GM12878 (cell line): ENCODE measurements around the gene DIO1.

ENCODE experiments used
- CBFB ChIP-seq: IDR thresholded peaks from 2 replicates; pipeline ENCODE4 v1.6.1; 2016; ENCODE audit warnings: antibody characterized with exemption, low read depth
- FOS ChIP-seq: IDR thresholded peaks from 3 replicates; pipeline ENCODE4 v1.6.1; 2011; ENCODE audit warnings: borderline replicate concordance; ENCODE audit not compliant: insufficient read length; ENCODE audit errors: extremely low read depth
- GATAD2B ChIP-seq: fragments of 450-650 bp; conservative IDR thresholded peaks from 2 replicates; pipeline ENCODE4 v1.6.1; 2017; ENCODE audit warnings: low read depth, mild to moderate bottlenecking, moderate library complexity
- NFIC ChIP-seq: IDR thresholded peaks from 2 replicates; pipeline ENCODE4 v1.6.1; 2012; ENCODE audit warnings: low read depth, mild to moderate bottlenecking, inconsistent platforms, low read length, moderate library complexity
- POLR2A ChIP-seq: IDR thresholded peaks from 2 replicates; pipeline ENCODE4 v1.6.1; 2011; ENCODE audit warnings: low read depth, mild to moderate bottlenecking, low read length
- SIX5 ChIP-seq: IDR thresholded peaks from 2 replicates; pipeline ENCODE4 v1.6.1; 2011; ENCODE audit warnings: mild to moderate bottlenecking, low read depth, low read length, moderate library complexity; ENCODE audit not compliant: severe bottlenecking
- SREBF1 ChIP-seq: IDR thresholded peaks from 2 replicates; pipeline ENCODE4 v1.6.1; 2012; ENCODE audit warnings: mild to moderate bottlenecking, low read length
- SREBF2 ChIP-seq: IDR thresholded peaks from 2 replicates; pipeline ENCODE4 v1.6.1; 2012; ENCODE audit warnings: mild to moderate bottlenecking, low read length
- SRF ChIP-seq, 2 experiments: IDR thresholded peaks; 2 replicates each; pipeline ENCODE4 v1.6.1; 2011; ENCODE audit warnings: low read depth in 2 of 2, low read length in 2 of 2, mild to moderate bottlenecking in 1 of 2, moderate library complexity in 1 of 2
- TF ChIP-seq, protein P1 (sequence below): IDR thresholded peaks from 2 replicates; pipeline ENCODE4 v1.6.1; 2012; ENCODE audit warnings: improper control_type of control experiment, low read depth, low read length; ENCODE audit not compliant: insufficient replicate concordance
- TF ChIP-seq, protein P2 (sequence below): IDR thresholded peaks from 2 replicates; pipeline ENCODE4 v1.6.1; 2012; ENCODE audit warnings: low read depth, low read length, improper control_type of control experiment
- TF ChIP-seq, protein P3 (sequence below): IDR thresholded peaks from 2 replicates; pipeline ENCODE4 v1.6.1; 2012; ENCODE audit warnings: low read depth, low read length, improper control_type of control experiment
- TF ChIP-seq, protein P4 (sequence below), 3 experiments: IDR thresholded peaks in 2 of 3; conservative IDR thresholded peaks in 1 of 3; 2 replicates each; pipeline ENCODE4 v1.5.1; 2011; ENCODE audit warnings: low read depth in 3 of 3, low read length in 3 of 3, mild to moderate bottlenecking in 3 of 3, control low read depth in 2 of 3, moderate library complexity in 2 of 3, inconsistent platforms in 1 of 3, mixed read lengths in 1 of 3; ENCODE audit not compliant: control insufficient read depth in 2 of 3, insufficient read depth in 1 of 3; ENCODE audit errors: extremely low read depth in 1 of 3

DNA sequence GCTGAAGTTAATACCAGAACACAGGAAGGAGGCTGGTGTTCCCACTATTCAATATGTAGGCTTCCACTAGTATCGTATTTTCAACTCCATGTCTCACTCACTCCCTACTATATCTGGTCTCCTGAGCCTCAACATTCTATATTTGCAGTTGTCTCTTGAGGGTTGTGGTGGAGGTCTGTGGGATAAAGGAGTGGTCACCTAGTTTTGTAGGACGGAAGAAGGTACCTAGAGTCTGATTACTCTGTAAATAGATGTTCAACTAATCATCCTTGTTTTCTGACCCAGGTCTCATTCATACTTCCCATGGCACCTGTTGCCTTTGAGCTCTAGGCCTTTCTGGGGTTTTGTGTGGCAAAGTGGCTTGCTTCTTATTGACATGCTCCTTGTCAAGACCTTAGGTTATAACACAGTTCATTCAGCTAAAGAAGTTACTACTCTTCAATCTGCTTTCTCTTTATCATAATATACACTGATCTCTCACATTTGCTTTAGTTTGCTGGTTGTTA lies 33.4 kb downstream of the DIO1 start:
- TF ChIP-seq, protein P1, sequence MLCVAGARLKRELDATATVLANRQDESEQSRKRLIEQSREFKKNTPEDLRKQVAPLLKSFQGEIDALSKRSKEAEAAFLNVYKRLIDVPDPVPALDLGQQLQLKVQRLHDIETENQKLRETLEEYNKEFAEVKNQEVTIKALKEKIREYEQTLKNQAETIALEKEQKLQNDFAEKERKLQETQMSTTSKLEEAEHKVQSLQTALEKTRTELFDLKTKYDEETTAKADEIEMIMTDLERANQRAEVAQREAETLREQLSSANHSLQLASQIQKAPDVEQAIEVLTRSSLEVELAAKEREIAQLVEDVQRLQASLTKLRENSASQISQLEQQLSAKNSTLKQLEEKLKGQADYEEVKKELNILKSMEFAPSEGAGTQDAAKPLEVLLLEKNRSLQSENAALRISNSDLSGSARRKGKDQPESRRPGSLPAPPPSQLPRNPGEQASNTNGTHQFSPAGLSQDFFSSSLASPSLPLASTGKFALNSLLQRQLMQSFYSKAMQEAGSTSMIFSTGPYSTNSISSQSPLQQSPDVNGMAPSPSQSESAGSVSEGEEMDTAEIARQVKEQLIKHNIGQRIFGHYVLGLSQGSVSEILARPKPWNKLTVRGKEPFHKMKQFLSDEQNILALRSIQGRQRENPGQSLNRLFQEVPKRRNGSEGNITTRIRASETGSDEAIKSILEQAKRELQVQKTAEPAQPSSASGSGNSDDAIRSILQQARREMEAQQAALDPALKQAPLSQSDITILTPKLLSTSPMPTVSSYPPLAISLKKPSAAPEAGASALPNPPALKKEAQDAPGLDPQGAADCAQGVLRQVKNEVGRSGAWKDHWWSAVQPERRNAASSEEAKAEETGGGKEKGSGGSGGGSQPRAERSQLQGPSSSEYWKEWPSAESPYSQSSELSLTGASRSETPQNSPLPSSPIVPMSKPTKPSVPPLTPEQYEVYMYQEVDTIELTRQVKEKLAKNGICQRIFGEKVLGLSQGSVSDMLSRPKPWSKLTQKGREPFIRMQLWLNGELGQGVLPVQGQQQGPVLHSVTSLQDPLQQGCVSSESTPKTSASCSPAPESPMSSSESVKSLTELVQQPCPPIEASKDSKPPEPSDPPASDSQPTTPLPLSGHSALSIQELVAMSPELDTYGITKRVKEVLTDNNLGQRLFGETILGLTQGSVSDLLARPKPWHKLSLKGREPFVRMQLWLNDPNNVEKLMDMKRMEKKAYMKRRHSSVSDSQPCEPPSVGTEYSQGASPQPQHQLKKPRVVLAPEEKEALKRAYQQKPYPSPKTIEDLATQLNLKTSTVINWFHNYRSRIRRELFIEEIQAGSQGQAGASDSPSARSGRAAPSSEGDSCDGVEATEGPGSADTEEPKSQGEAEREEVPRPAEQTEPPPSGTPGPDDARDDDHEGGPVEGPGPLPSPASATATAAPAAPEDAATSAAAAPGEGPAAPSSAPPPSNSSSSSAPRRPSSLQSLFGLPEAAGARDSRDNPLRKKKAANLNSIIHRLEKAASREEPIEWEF, result no peak
- TF ChIP-seq, protein P2, sequence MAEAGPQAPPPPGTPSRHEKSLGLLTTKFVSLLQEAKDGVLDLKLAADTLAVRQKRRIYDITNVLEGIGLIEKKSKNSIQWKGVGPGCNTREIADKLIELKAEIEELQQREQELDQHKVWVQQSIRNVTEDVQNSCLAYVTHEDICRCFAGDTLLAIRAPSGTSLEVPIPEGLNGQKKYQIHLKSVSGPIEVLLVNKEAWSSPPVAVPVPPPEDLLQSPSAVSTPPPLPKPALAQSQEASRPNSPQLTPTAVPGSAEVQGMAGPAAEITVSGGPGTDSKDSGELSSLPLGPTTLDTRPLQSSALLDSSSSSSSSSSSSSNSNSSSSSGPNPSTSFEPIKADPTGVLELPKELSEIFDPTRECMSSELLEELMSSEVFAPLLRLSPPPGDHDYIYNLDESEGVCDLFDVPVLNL, result no peak
- TF ChIP-seq POLR2A (no peak), SIX5 (no peak), NFIC (no peak), SREBF2 (no peak), FOS (no peak), SREBF1 (no peak), SRF (IDR thresholded peaks at IDR 0.05; ENCODE audit: low read depth in 2 of 2, low read length in 2 of 2) (no peak), GATAD2B (no peak), CBFB (no peak)
- TF ChIP-seq, protein P3, sequence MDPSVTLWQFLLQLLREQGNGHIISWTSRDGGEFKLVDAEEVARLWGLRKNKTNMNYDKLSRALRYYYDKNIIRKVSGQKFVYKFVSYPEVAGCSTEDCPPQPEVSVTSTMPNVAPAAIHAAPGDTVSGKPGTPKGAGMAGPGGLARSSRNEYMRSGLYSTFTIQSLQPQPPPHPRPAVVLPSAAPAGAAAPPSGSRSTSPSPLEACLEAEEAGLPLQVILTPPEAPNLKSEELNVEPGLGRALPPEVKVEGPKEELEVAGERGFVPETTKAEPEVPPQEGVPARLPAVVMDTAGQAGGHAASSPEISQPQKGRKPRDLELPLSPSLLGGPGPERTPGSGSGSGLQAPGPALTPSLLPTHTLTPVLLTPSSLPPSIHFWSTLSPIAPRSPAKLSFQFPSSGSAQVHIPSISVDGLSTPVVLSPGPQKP, result no peak
- TF ChIP-seq, protein P4, sequence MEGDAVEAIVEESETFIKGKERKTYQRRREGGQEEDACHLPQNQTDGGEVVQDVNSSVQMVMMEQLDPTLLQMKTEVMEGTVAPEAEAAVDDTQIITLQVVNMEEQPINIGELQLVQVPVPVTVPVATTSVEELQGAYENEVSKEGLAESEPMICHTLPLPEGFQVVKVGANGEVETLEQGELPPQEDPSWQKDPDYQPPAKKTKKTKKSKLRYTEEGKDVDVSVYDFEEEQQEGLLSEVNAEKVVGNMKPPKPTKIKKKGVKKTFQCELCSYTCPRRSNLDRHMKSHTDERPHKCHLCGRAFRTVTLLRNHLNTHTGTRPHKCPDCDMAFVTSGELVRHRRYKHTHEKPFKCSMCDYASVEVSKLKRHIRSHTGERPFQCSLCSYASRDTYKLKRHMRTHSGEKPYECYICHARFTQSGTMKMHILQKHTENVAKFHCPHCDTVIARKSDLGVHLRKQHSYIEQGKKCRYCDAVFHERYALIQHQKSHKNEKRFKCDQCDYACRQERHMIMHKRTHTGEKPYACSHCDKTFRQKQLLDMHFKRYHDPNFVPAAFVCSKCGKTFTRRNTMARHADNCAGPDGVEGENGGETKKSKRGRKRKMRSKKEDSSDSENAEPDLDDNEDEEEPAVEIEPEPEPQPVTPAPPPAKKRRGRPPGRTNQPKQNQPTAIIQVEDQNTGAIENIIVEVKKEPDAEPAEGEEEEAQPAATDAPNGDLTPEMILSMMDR (IDR thresholded peaks at IDR 0.05 in 2 of 3, conservative IDR thresholded peaks at IDR 0.05 in 1 of 3; ENCODE audit: control insufficient read depth in 2 of 3, extremely low read depth in 1 of 3, insufficient read depth in 1 of 3, low read depth in 3 of 3, low read length in 3 of 3), result no peak
